Fibroblast of the conjunctiva (primary cell): ENCODE results near the gene CUZD1.
"Not testable (repeated sequence)": the region's sequence is repeated elsewhere in the genome, so short reads cannot be mapped to it uniquely, and the experiment has no call there.

ENCODE experiments used
- DNase-seq: peaks from one replicate; pipeline ENCODE4 v3.0.0-alpha.2; 2010; ENCODE audit warnings: low read depth

The CUZD1 gene

GRCh38 chr10:122845783-122846332 is at the start of gene CUZD1:
Gene CUZD1 (minus strand): TSS chr10:122845857. CDS start chr10:122845843, 14 bp downstream.
- no peak for DNase-seq

- DNase-seq: no peak
These were observed 48.7 kb upstream of the CUZD1 start for GRCh38 chr10:122894261-122894944.

- no peak for DNase-seq
These were observed 38.5 kb upstream of the CUZD1 start for GRCh38 chr10:122884166-122884565.

- no peak for DNase-seq
These were observed 37.1 kb upstream of the CUZD1 start for GRCh38 chr10:122882766-122883165.

- DNase-seq: peak; percentile 98
These were observed 33.9 kb upstream of the CUZD1 start, which contains the start of gene FAM24B for GRCh38 chr10:122879339-122880273. Gene FAM24B (minus strand): TSS chr10:122879581. CDS start chr10:122850515, 29,066 bp downstream.

GRCh38 chr10:122878799-122879338 is 33.2 kb upstream of the CUZD1 start:
- no peak for DNase-seq

- DNase-seq: no peak
These were observed 31.6 kb upstream of the CUZD1 start for GRCh38 chr10:122877264-122877663.

GRCh38 chr10:122876467-122876855 is 30.8 kb upstream of the CUZD1 start:
- DNase-seq: no peak

GRCh38 chr10:122875843-122876466 is 30.3 kb upstream of the CUZD1 start:
- DNase-seq: no peak

- DNase-seq: not testable (repeated sequence)
These were observed 26.3 kb upstream of the CUZD1 start for GRCh38 chr10:122871947-122872346.

GRCh38 chr10:122868768-122869167 is 23.1 kb upstream of the CUZD1 start:
- DNase-seq: not testable (repeated sequence)

- not testable (repeated sequence) for DNase-seq
These were observed 21.3 kb upstream of the CUZD1 start for GRCh38 chr10:122866757-122867482.

GRCh38 chr10:122864901-122865300 is 19.2 kb upstream of the CUZD1 start:
- DNase-seq: no peak

GRCh38 chr10:122864194-122864592 is 18.5 kb upstream of the CUZD1 start:
- DNase-seq: no peak

- no peak for DNase-seq
These were observed 17.8 kb upstream of the CUZD1 start for GRCh38 chr10:122863216-122864193.

GRCh38 chr10:122861711-122862161 is 16.1 kb upstream of the CUZD1 start:
- no peak for DNase-seq

GRCh38 chr10:122859527-122859926 is 13.9 kb upstream of the CUZD1 start:
- DNase-seq: no peak

- DNase-seq: not testable (repeated sequence)
These were observed 12.4 kb upstream of the CUZD1 start for GRCh38 chr10:122858042-122858441.

GRCh38 chr10:122856902-122857301 is 11.2 kb upstream of the CUZD1 start:
- DNase-seq: no peak

GRCh38 chr10:122855745-122856144 is 10.1 kb upstream of the CUZD1 start:
- DNase-seq: no peak
